ENCODE results near the gene AK5. TPM values are rescaled to one million over a fixed set of nuclear protein-coding genes. Genes with fewer than 3 reads are reported as not detected.

AK5 gene
- total and polyA plus RNA-seq, 3 experiments from 2014 or later: 0.46 to 3.4 (median 1.1) TPM

DNA sequence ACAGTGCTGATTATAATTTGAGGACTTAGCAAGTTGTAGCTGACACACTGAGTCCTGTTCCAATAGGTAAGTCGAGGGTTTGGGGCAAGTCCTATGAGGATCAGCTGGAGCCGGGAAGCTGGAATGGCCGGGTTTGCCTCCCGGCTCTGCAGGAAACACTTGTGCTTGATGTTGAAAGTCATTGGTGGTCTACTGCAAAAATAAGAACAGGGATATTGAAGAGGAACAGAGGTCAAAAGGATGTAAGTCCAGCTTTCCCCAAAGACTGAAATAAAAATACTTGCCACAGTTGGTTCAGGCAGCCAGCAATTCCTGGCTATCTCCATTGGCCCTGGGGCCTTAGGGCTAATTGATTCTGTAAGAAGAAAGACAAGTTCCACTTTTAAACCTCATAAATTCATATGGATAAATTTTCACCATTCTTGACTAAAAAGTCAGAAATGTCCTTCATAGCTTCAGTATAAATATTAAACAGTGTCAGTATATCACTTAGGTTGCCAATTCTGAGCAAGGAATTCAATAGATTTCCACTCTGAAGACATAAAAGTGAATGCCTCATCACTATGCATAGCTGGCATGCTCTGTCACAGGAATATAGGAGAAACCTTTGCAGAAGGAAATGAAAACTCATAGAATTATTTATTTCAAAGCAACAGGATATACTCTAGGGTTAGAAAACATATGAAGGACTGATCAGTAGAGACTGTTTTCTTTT, 165.2 kb downstream of the AK5 start:
- DNase-seq: no peak
- Mint-ChIP-seq H3K4me1 (no peaks in the 10 kb centered on the region), H3K4me3 (no peak overlapping the region), H3K9me3 (peaks cover 0 to 4% (median 0%) of the 10 kb centered on the region in 5 donors), H3K27ac (no peak overlapping the region), H3K36me3 (peaks cover 0 to 20% (median 2%) of the 10 kb centered on the region in 3 donors), H3K27me3 (peaks cover 3 to 15% of the 10 kb centered on the region in 2 donors)
- Histone ChIP-seq H3K9me3 (ENCODE audit: low read length) (no peaks in the 10 kb centered on the region), H3K4me1 (ENCODE audit: insufficient read depth, low read length) (peaks cover 5% of the 10 kb centered on the region), H3K27me3 (ENCODE audit: insufficient read depth, low read length, poor library complexity, severe bottlenecking) (no peaks in the 10 kb centered on the region), H3K4me3 (ENCODE audit: low read length) (no peak overlapping the region), H3K36me3 (ENCODE audit: insufficient read depth, low read length) (no peaks in the 10 kb centered on the region), H3K27ac (ENCODE audit: low read depth, low read length) (no peak overlapping the region)
- CTCF ChIA-PET: no interaction called here
- POLR2A ChIA-PET: no interaction called here

DNA sequence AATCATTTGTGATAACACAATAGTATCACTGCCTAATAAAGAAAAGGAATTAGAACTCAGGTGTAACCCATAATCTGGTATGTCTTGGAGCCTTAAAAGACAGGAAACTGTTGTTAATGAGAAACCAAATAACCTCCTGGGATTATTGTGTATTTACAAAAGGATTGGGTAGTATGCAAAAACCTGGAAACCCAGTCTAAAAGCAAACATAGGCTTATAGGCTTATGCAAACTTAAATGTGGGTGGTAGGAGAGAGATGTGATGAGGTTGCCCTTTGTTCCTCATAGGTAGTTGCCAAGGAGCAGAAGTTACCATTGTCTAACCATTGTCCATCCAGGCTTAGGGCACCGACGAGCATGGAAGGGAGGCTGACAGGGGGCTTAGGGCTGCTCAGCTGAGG, 165.8 kb downstream of the AK5 start:
- H3K4me1 ChIP-seq (ENCODE audit: insufficient read depth, low read length): peaks cover 5% of the 10 kb centered on the region
- H3K27ac Mint-ChIP-seq: no peak overlapping the region
- H3K9me3 ChIP-seq (ENCODE audit: low read length): no peaks in the 10 kb centered on the region
- no peak for DNase-seq
- H3K27ac ChIP-seq (ENCODE audit: low read depth, low read length): no peak overlapping the region
- POLR2A ChIA-PET: no interaction called here
- H3K4me1 Mint-ChIP-seq: no peaks in the 10 kb centered on the region
- H3K4me3 ChIP-seq (ENCODE audit: low read length): no peak overlapping the region
- H3K36me3 ChIP-seq (ENCODE audit: insufficient read depth, low read length): no peaks in the 10 kb centered on the region
- peaks cover 0 to 20% (median 2%) of the 10 kb centered on the region in 3 donors for H3K36me3 Mint-ChIP-seq
- no peak overlapping the region for H3K4me3 Mint-ChIP-seq
- peaks cover 0 to 4% (median 0%) of the 10 kb centered on the region in 5 donors for H3K9me3 Mint-ChIP-seq
- no peaks in the 10 kb centered on the region for H3K27me3 ChIP-seq (ENCODE audit: insufficient read depth, low read length, poor library complexity, severe bottlenecking)
- CTCF ChIA-PET: no interaction called here
- peaks cover 3 to 15% of the 10 kb centered on the region in 2 donors for H3K27me3 Mint-ChIP-seq

DNA sequence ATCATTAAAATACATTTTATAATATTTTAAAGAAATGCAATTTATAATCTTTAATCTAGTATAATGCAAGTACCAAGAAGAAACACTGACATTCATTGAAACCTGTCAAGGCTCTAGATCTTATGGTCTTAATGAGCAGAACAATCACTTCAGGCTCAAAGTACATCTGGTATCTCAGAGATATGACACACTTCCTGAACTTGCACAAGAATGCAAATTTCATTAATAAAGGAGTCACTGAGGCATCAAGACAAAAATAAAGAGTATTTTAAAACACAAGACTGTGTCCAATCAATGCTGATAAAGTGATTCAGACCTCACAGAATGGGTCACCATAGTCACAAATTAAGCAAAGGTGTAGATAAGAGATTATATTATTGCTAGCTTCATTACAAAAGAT, 178.1 kb downstream of the AK5 start:
- Histone ChIP-seq H3K9me3 (ENCODE audit: low read length) (no peaks in the 10 kb centered on the region), H3K4me1 (ENCODE audit: insufficient read depth, low read length) (no peaks in the 10 kb centered on the region), H3K27me3 (ENCODE audit: insufficient read depth, low read length, poor library complexity, severe bottlenecking) (no peaks in the 10 kb centered on the region), H3K4me3 (ENCODE audit: low read length) (no peak overlapping the region), H3K27ac (ENCODE audit: low read depth, low read length) (no peak overlapping the region), H3K36me3 (ENCODE audit: insufficient read depth, low read length) (no peaks in the 10 kb centered on the region)
- ChIA-PET CTCF (no interaction called here), POLR2A (no interaction called here)
- peaks cover 0 to 6% (median 3%) of the 10 kb centered on the region in 3 donors for H3K4me1 Mint-ChIP-seq
- H3K9me3 Mint-ChIP-seq: peaks cover 0 to 2% (median 0%) of the 10 kb centered on the region in 5 donors
- no peak overlapping the region for H3K4me3 Mint-ChIP-seq
- DNase-seq: no peak
- no peak overlapping the region for H3K27ac Mint-ChIP-seq
- H3K36me3 Mint-ChIP-seq: peaks cover 0 to 4% (median 4%) of the 10 kb centered on the region in 3 donors
- peaks cover 3 to 5% of the 10 kb centered on the region in 2 donors for H3K27me3 Mint-ChIP-seq

DNA sequence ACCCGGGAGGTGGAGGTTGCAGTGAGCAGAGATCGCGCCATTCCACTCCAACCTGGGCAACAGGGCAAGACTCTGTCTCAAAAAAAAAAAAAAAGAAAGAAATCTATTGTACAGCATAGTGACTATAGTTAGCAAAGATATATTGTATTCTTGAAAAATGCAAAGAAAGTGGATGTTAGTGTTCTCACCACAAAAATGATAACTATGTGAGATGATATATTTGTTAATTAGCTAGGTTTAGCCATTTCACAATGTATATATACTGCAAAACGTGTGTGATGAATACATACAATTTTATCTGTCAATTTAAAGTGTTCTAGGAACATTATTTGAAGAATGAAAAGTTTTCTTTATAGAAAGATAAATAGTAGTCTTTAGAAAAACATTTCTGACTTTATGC, 179.9 kb downstream of the AK5 start:
- ChIA-PET POLR2A (no interaction called here), CTCF (no interaction called here)
- no peaks in the 10 kb centered on the region for H3K4me1 ChIP-seq (ENCODE audit: insufficient read depth, low read length)
- H3K4me1 Mint-ChIP-seq: peaks cover 0 to 6% (median 3%) of the 10 kb centered on the region in 3 donors
- no peak overlapping the region for H3K4me3 ChIP-seq (ENCODE audit: low read length)
- no peak overlapping the region for H3K27ac ChIP-seq (ENCODE audit: low read depth, low read length)
- no peaks in the 10 kb centered on the region for H3K27me3 ChIP-seq (ENCODE audit: insufficient read depth, low read length, poor library complexity, severe bottlenecking)
- no peaks in the 10 kb centered on the region for H3K9me3 ChIP-seq (ENCODE audit: low read length)
- H3K36me3 ChIP-seq (ENCODE audit: insufficient read depth, low read length): no peaks in the 10 kb centered on the region
- peaks cover 0 to 2% (median 0%) of the 10 kb centered on the region in 5 donors for H3K9me3 Mint-ChIP-seq
- DNase-seq: no peak
- no peak overlapping the region for H3K4me3 Mint-ChIP-seq
- no peak overlapping the region for H3K27ac Mint-ChIP-seq
- H3K36me3 Mint-ChIP-seq: peaks cover 0 to 4% (median 4%) of the 10 kb centered on the region in 3 donors
- H3K27me3 Mint-ChIP-seq: peaks cover 3 to 5% of the 10 kb centered on the region in 2 donors

DNA sequence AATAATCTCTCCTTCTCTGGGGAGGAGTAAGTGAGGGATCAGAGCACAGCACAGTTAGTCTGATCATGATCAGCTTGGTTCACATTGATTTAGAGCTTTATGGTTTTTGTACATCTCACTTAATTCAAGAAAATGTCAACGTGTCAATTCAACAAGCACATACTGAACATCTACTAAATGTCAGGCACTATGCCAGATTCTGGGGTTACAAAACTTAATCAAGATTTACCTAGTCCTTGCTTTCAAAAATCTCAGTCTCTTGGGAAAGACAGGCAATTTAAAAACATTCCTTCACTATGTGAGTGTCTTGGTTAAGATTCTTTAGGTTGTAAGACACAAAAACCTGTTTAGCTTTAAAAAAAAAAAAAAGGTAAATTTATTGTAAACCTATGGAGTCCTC, 181.4 kb downstream of the AK5 start:
- H3K27me3 Mint-ChIP-seq: peaks cover 3% of the 10 kb centered on the region in 2 donors
- no peaks in the 10 kb centered on the region for H3K9me3 ChIP-seq (ENCODE audit: low read length)
- H3K36me3 Mint-ChIP-seq: peaks cover 0 to 4% (median 2%) of the 10 kb centered on the region in 3 donors
- no peak overlapping the region for H3K4me3 Mint-ChIP-seq
- H3K36me3 ChIP-seq (ENCODE audit: insufficient read depth, low read length): no peaks in the 10 kb centered on the region
- peaks cover 0 to 6% (median 3%) of the 10 kb centered on the region in 3 donors for H3K4me1 Mint-ChIP-seq
- no peak overlapping the region for H3K4me3 ChIP-seq (ENCODE audit: low read length)
- H3K9me3 Mint-ChIP-seq: peaks cover 0 to 2% (median 0%) of the 10 kb centered on the region in 5 donors
- ChIA-PET POLR2A (no interaction called here), CTCF (no interaction called here)
- no peaks in the 10 kb centered on the region for H3K4me1 ChIP-seq (ENCODE audit: insufficient read depth, low read length)
- no peak overlapping the region for H3K27ac ChIP-seq (ENCODE audit: low read depth, low read length)
- no peaks in the 10 kb centered on the region for H3K27me3 ChIP-seq (ENCODE audit: insufficient read depth, low read length, poor library complexity, severe bottlenecking)
- DNase-seq: no peak
- H3K27ac Mint-ChIP-seq: no peak overlapping the region

DNA sequence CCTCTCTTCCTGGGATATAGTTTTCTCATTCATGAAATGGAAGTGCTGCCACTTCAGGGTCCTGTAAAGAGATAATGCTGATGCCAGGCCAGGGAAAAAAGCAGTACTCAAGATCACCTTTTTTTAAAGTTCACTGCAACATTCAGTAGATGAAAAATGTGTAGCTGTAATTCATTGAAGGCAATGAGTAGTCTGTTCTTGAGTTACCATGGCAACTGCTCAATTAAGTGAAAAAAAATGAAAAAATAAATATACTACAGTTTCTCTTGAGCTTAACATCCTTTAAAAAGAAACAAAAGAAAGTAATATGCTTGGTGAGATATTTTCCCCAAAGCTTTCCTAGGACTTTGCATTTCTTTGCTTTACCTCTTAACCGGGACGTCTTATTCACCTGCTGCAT, 183.3 kb downstream of the AK5 start:
- no peaks in the 10 kb centered on the region for H3K36me3 ChIP-seq (ENCODE audit: insufficient read depth, low read length)
- no peaks in the 10 kb centered on the region for H3K9me3 ChIP-seq (ENCODE audit: low read length)
- Mint-ChIP-seq H3K4me3 (no peak overlapping the region), H3K27ac (no peak overlapping the region), H3K27me3 (peaks cover 0 to 2% of the 10 kb centered on the region in 2 donors), H3K4me1 (peaks cover 0 to 6% (median 1%) of the 10 kb centered on the region in 3 donors), H3K9me3 (peaks cover 0 to 2% (median 0%) of the 10 kb centered on the region in 5 donors), H3K36me3 (peaks cover 0 to 2% (median 0%) of the 10 kb centered on the region in 3 donors)
- POLR2A ChIA-PET: no interaction called here
- H3K4me3 ChIP-seq (ENCODE audit: low read length): no peak overlapping the region
- H3K4me1 ChIP-seq (ENCODE audit: insufficient read depth, low read length): no peaks in the 10 kb centered on the region
- no peak for DNase-seq
- CTCF ChIA-PET: no interaction called here
- no peaks in the 10 kb centered on the region for H3K27me3 ChIP-seq (ENCODE audit: insufficient read depth, low read length, poor library complexity, severe bottlenecking)
- H3K27ac ChIP-seq (ENCODE audit: low read depth, low read length): no peak overlapping the region

DNA sequence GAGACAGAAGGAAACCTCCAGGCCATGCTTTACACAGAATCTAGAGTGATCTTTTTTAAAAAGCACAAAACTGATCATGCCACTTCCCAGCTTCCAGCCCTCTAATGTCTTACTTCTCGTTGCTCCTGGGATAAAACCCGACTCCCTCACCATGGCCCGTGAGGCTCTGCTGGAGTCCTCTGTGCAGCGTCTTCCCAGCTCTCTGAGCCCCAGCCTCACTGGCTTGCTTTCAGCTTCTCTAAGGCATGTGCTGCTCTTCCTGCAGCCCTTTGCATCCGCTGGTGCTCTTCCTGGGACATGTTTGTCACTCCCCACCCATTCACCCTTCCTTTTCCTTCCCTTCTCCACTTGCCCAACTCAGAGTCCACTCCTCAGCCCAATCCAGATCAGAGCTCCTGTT, 184.1 kb downstream of the AK5 start:
- Histone ChIP-seq H3K4me3 (ENCODE audit: low read length) (no peak overlapping the region), H3K36me3 (ENCODE audit: insufficient read depth, low read length) (no peaks in the 10 kb centered on the region), H3K27me3 (ENCODE audit: insufficient read depth, low read length, poor library complexity, severe bottlenecking) (no peaks in the 10 kb centered on the region), H3K9me3 (ENCODE audit: low read length) (no peaks in the 10 kb centered on the region), H3K4me1 (ENCODE audit: insufficient read depth, low read length) (no peaks in the 10 kb centered on the region), H3K27ac (ENCODE audit: low read depth, low read length) (no peak overlapping the region)
- Mint-ChIP-seq H3K27ac (no peak overlapping the region), H3K4me3 (no peak overlapping the region), H3K9me3 (peaks cover 0 to 2% (median 0%) of the 10 kb centered on the region in 5 donors), H3K36me3 (peaks cover 0 to 2% (median 0%) of the 10 kb centered on the region in 3 donors), H3K4me1 (peaks cover 0 to 6% (median 1%) of the 10 kb centered on the region in 3 donors), H3K27me3 (peaks cover 0 to 2% of the 10 kb centered on the region in 2 donors)
- POLR2A ChIA-PET: no interaction called here
- DNase-seq: no peak
- CTCF ChIA-PET: no interaction called here

DNA sequence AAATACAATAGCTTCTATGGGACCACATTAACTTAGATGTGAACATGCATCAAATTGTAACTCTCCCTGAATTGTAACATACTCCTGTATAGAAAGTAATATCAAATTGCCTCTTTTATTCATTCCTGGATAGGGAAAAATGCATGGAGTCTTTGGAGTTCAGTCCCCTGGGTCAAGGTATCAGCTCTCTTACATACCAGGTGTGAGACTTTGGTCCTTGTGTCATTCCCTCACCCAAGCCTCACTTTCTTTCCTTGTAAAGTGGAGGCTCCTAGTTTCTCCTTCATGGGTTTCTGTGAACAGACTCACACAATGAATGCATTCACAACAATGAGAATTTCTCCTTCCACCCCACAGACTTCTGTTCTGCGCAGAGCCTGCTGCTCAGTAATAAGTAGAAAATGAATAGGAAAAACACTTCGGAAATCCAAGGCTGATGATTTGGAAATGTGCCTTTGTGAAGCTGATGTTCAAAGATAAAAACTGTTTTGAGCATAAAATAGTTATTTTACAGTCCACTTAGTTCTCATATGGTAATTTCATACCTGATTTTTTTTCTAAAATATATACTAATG, 185.3 kb downstream of the AK5 start:
- ChIA-PET POLR2A (no interaction called here), CTCF (no interaction called here)
- peaks cover 0 to 2% of the 10 kb centered on the region in 2 donors for H3K27me3 Mint-ChIP-seq
- H3K27ac ChIP-seq (ENCODE audit: low read depth, low read length): no peak overlapping the region
- H3K36me3 ChIP-seq (ENCODE audit: insufficient read depth, low read length): no peaks in the 10 kb centered on the region
- no peak overlapping the region for H3K27ac Mint-ChIP-seq
- no peaks in the 10 kb centered on the region for H3K4me1 ChIP-seq (ENCODE audit: insufficient read depth, low read length)
- DNase-seq: no peak
- no peaks in the 10 kb centered on the region for H3K27me3 ChIP-seq (ENCODE audit: insufficient read depth, low read length, poor library complexity, severe bottlenecking)
- no peak overlapping the region for H3K4me3 Mint-ChIP-seq
- no peaks in the 10 kb centered on the region for H3K9me3 Mint-ChIP-seq
- no peaks in the 10 kb centered on the region for H3K9me3 ChIP-seq (ENCODE audit: low read length)
- H3K4me3 ChIP-seq (ENCODE audit: low read length): no peak overlapping the region
- H3K36me3 Mint-ChIP-seq: peaks cover 0 to 2% (median 0%) of the 10 kb centered on the region in 3 donors
- H3K4me1 Mint-ChIP-seq: peaks cover 0 to 6% (median 1%) of the 10 kb centered on the region in 3 donors

Measured in CD8-positive, alpha-beta memory T cell (primary cell).